ENCODE data around the gene PRKG1. TPM values are rescaled to one million over a fixed set of nuclear protein-coding genes. Genes with fewer than 3 reads are reported as not detected.

Gene PRKG1
- total and polyA plus RNA-seq, 2 donors (not counting 1 experiment from before 2014, with no cell fraction given) = 45.8 to 71.8 TPM

- Histone ChIP-seq H3K27ac (ENCODE audit: insufficient read depth, low read length) (no peak overlapping the region), H3K4me1 (ENCODE audit: control insufficient read depth, extremely low read depth, insufficient read depth, low read length) (no peaks in the 10 kb centered on the region), H3K9me3 (ENCODE audit: control insufficient read depth, insufficient read depth, low read depth, low read length) (no peaks in the 10 kb centered on the region), H3K27me3 (ENCODE audit: control insufficient read depth, insufficient read depth, low read length) (no peaks in the 10 kb centered on the region), H2AFZ (ENCODE audit: low read length) (no peak overlapping the region), H3K79me2 (ENCODE audit: control insufficient read depth, insufficient read depth, low read length) (no peaks in the 10 kb centered on the region), H3K9ac (ENCODE audit: insufficient read depth, low read length) (no peak overlapping the region), H4K20me1 (ENCODE audit: control insufficient read depth, extremely low read depth, insufficient read depth, low read length) (no peaks in the 10 kb centered on the region), H3K4me3 (replicated peaks in 1 of 4; ENCODE audit: control extremely low read depth in 1 of 4, insufficient read depth in 1 of 4, low read depth in 3 of 4, low read length in 4 of 4) (no peak overlapping the region), H3K36me3 (ENCODE audit: control insufficient read depth, insufficient read depth, low read length) (no peaks in the 10 kb centered on the region), H3K4me2 (ENCODE audit: extremely low read depth, insufficient read depth, low read length) (no peak overlapping the region)
- no peak for TF ChIP-seq CTCF (conservative IDR thresholded peaks at IDR 0.05 in 1 of 2, IDR thresholded peaks at IDR 0.05 in 1 of 2; ENCODE audit: low read depth in 1 of 2, low read length in 2 of 2)
- no peak for DNase-seq (ENCODE audit: low read depth in 2 of 2)
Observed at GRCh38 chr10:51640120-51640819, 566.0 kb downstream of the PRKG1 start.

GRCh38 chr10:51642581-51642980, 568.3 kb downstream of the PRKG1 start:
- Histone ChIP-seq H3K36me3 (ENCODE audit: control insufficient read depth, insufficient read depth, low read length) (no peaks in the 10 kb centered on the region), H3K27me3 (ENCODE audit: control insufficient read depth, insufficient read depth, low read length) (no peaks in the 10 kb centered on the region), H3K27ac (ENCODE audit: insufficient read depth, low read length) (no peak overlapping the region), H3K4me1 (ENCODE audit: control insufficient read depth, extremely low read depth, insufficient read depth, low read length) (no peaks in the 10 kb centered on the region), H4K20me1 (ENCODE audit: control insufficient read depth, extremely low read depth, insufficient read depth, low read length) (no peaks in the 10 kb centered on the region), H3K4me2 (ENCODE audit: extremely low read depth, insufficient read depth, low read length) (no peak overlapping the region), H3K9me3 (ENCODE audit: control insufficient read depth, insufficient read depth, low read depth, low read length) (no peaks in the 10 kb centered on the region), H3K4me3 (replicated peaks in 1 of 4; ENCODE audit: control extremely low read depth in 1 of 4, insufficient read depth in 1 of 4, low read depth in 3 of 4, low read length in 4 of 4) (no peak overlapping the region), H3K79me2 (ENCODE audit: control insufficient read depth, insufficient read depth, low read length) (no peaks in the 10 kb centered on the region), H2AFZ (ENCODE audit: low read length) (no peak overlapping the region), H3K9ac (ENCODE audit: insufficient read depth, low read length) (no peak overlapping the region)
- no peak for DNase-seq (ENCODE audit: low read depth in 2 of 2)
- TF ChIP-seq CTCF (conservative IDR thresholded peaks at IDR 0.05 in 1 of 2, IDR thresholded peaks at IDR 0.05 in 1 of 2; ENCODE audit: low read depth in 1 of 2, low read length in 2 of 2) (no peak), EZH2 (IDR thresholded peaks at IDR 0.05; ENCODE audit: low read length, missing control alignments) (no peak)

- Histone ChIP-seq H3K4me1 (ENCODE audit: control insufficient read depth, extremely low read depth, insufficient read depth, low read length) (no peaks in the 10 kb centered on the region), H3K4me2 (ENCODE audit: extremely low read depth, insufficient read depth, low read length) (no peak overlapping the region), H3K27ac (ENCODE audit: insufficient read depth, low read length) (no peak overlapping the region), H2AFZ (ENCODE audit: low read length) (no peak overlapping the region), H3K36me3 (ENCODE audit: control insufficient read depth, insufficient read depth, low read length) (no peaks in the 10 kb centered on the region), H4K20me1 (ENCODE audit: control insufficient read depth, extremely low read depth, insufficient read depth, low read length) (no peaks in the 10 kb centered on the region), H3K27me3 (ENCODE audit: control insufficient read depth, insufficient read depth, low read length) (no peaks in the 10 kb centered on the region), H3K4me3 (replicated peaks in 1 of 4; ENCODE audit: control extremely low read depth in 1 of 4, insufficient read depth in 1 of 4, low read depth in 3 of 4, low read length in 4 of 4) (no peak overlapping the region), H3K9ac (ENCODE audit: insufficient read depth, low read length) (no peak overlapping the region), H3K79me2 (ENCODE audit: control insufficient read depth, insufficient read depth, low read length) (no peaks in the 10 kb centered on the region), H3K9me3 (ENCODE audit: control insufficient read depth, insufficient read depth, low read depth, low read length) (no peaks in the 10 kb centered on the region)
- TF ChIP-seq EZH2 (IDR thresholded peaks at IDR 0.05; ENCODE audit: low read length, missing control alignments) (no peak), CTCF (conservative IDR thresholded peaks at IDR 0.05 in 1 of 2, IDR thresholded peaks at IDR 0.05 in 1 of 2; ENCODE audit: low read depth in 1 of 2, low read length in 2 of 2) (no peak)
- no peak for DNase-seq (ENCODE audit: low read depth in 2 of 2)
Observed at GRCh38 chr10:51643734-51644133, 569.4 kb downstream of the PRKG1 start.
